SK-N-SH (cell line): ENCODE results near the gene MRM3. TPM values are rescaled to one million over a fixed set of nuclear protein-coding genes. Genes with fewer than 3 reads are reported as not detected.
A peak's percentile ranks its signal among the peaks of the same experiment; 100 is the strongest.

Experiments
- CTCF ChIA-PET: fragments of 300-600, 350-600 bp; formaldehyde crosslinking; extraction: SDS; loops from one replicate; lab custom pipeline; 2021; lab: Yijun Ruan, JAX
- POLR2A ChIA-PET: fragments of 350-600 bp; sonication (Branson Sonifier 250); formaldehyde crosslinking; extraction: SDS; loops from one replicate; lab custom pipeline; 2020; ENCODE audit warnings: antibody characterized with exemption, inconsistent platforms; lab: Yijun Ruan, JAX
- DNase-seq: peaks from one replicate; pipeline ENCODE4 v3.0.0; 2012
- H2AFZ ChIP-seq: fragments of 200-600 bp; sonication (generic); 2 replicates; pipeline ENCODE4 v1.8.1; 2016; ENCODE audit warnings: antibody characterized with exemption, mild to moderate bottlenecking, low read depth
- H3F3A ChIP-seq: fragments of 200-600 bp; sonication (generic); replicated peaks from 2 replicates; pipeline ENCODE3; 2016; ENCODE audit warnings: antibody characterized with exemption, mild to moderate bottlenecking; ENCODE audit not compliant: insufficient read depth
- H3K27ac ChIP-seq, 2 experiments: fragments of 200-500 bp in 1 of 2; fragments of 200-600 bp in 1 of 2; sonication (Bioruptor generic) in 1 of 2; sonication (generic), shearing (Covaris generic) in 1 of 2; 2 replicates each; pipeline versions ENCODE4 v1.5.1 to v1.6.1; 2014 to 2016; ENCODE audit warnings: low read depth in 2 of 2, inconsistent platforms in 1 of 2, low read length in 1 of 2, mild to moderate bottlenecking in 1 of 2, mixed read lengths in 1 of 2
- H3K27me3 ChIP-seq: fragments of 200-600 bp; sonication (generic), shearing (Covaris generic); 2 replicates; pipeline ENCODE4 v1.6.1; 2016; ENCODE audit warnings: mixed run types; ENCODE audit not compliant: insufficient read depth
- H3K36me3 ChIP-seq, 2 experiments: fragments of 200-500 bp in 1 of 2; fragments of 200-600 bp in 1 of 2; sonication (Bioruptor generic) in 1 of 2; sonication (generic) in 1 of 2; replicated peaks in 1 of 2; 2 replicates each; pipeline versions ENCODE3 to v1.5.1; 2014 to 2016; ENCODE audit warnings: low read length in 1 of 2, mild to moderate bottlenecking in 1 of 2; ENCODE audit not compliant: insufficient read depth in 2 of 2, control insufficient read depth in 1 of 2
- H3K4me1 ChIP-seq, 2 experiments: fragments of 200-500 bp in 1 of 2; fragments of 200-600 bp in 1 of 2; sonication (Bioruptor generic) in 1 of 2; sonication (generic), shearing (Covaris generic) in 1 of 2; 2 replicates each; pipeline versions ENCODE4 v1.5.1 to v1.6.1; 2014 to 2016; ENCODE audit warnings: low read depth in 1 of 2, low read length in 1 of 2, mixed run types in 1 of 2; ENCODE audit not compliant: insufficient read depth in 2 of 2, control insufficient read depth in 1 of 2
- H3K4me2 ChIP-seq: fragments of 200-600 bp; sonication (generic), shearing (Covaris generic); 2 replicates; pipeline ENCODE4 v1.6.1; 2017; ENCODE audit warnings: mixed run types
- H3K4me3 ChIP-seq, 2 experiments: fragments of 200-500 bp in 1 of 2; fragments of 200-600 bp in 1 of 2; sonication (Bioruptor generic) in 1 of 2; sonication (generic), shearing (Covaris generic) in 1 of 2; 2 replicates each; pipeline versions ENCODE4 v1.5.1 to v1.8.1; 2014 to 2016; ENCODE audit warnings: low read depth in 2 of 2, inconsistent platforms in 1 of 2, low read length in 1 of 2, mild to moderate bottlenecking in 1 of 2, mixed read lengths in 1 of 2, moderate library complexity in 1 of 2
- H3K79me2 ChIP-seq: fragments of 200-600 bp; sonication (generic); 2 replicates; pipeline ENCODE4 v1.8.1; 2017; ENCODE audit warnings: mild to moderate bottlenecking; ENCODE audit not compliant: insufficient read depth
- H3K9ac ChIP-seq: fragments of 200-600 bp; sonication (generic); 2 replicates; pipeline ENCODE4 v1.6.1; 2017; ENCODE audit warnings: mixed run types
- H3K9me2 ChIP-seq: fragments of 200-600 bp; sonication (generic); 2 replicates; pipeline ENCODE4 v1.6.1; 2017; ENCODE audit warnings: mixed run types
- H3K9me3 ChIP-seq: fragments of 200-600 bp; sonication (generic); 2 replicates; pipeline ENCODE4 v1.6.1; 2017; ENCODE audit warnings: mixed run types, mild to moderate bottlenecking, moderate library complexity
- H4K20me1 ChIP-seq: fragments of 200-600 bp; sonication (generic); 2 replicates; pipeline ENCODE4 v1.6.1; 2017; ENCODE audit warnings: mild to moderate bottlenecking, mixed run types; ENCODE audit not compliant: insufficient read depth
- CHD2 ChIP-seq: fragments of 150-350 bp; IDR thresholded peaks from 2 replicates; pipeline ENCODE4 v1.6.1; 2018; ENCODE audit warnings: low read length; ENCODE audit not compliant: partially characterized antibody
- EP300 ChIP-seq, 2 experiments: IDR thresholded peaks; 2 replicates each; pipeline versions ENCODE4 v1.4.0 to v1.6.1; 2012; ENCODE audit warnings: borderline replicate concordance in 1 of 2, low read depth in 1 of 2, low read length in 1 of 2
- FOSL2 ChIP-seq: IDR thresholded peaks from 2 replicates; pipeline ENCODE4 v1.4.0; 2012; ENCODE audit warnings: low read depth, mild to moderate bottlenecking, moderate library complexity, borderline replicate concordance
- FOXJ3 ChIP-seq: sonication (generic); formaldehyde crosslinking; IDR thresholded peaks from 2 replicates; pipeline ENCODE4 v1.5.1; 2020; ENCODE audit warnings: mild to moderate bottlenecking, missing genetic modification reagents
- GABPA ChIP-seq: IDR thresholded peaks from 2 replicates; pipeline ENCODE4 v1.4.0; 2012; ENCODE audit warnings: low read depth, mild to moderate bottlenecking
- GATA2 ChIP-seq: sonication (generic); formaldehyde crosslinking; IDR thresholded peaks from 2 replicates; pipeline ENCODE4 v1.5.0; 2020; ENCODE audit warnings: mild to moderate bottlenecking, missing genetic modification reagents
- IRF3 ChIP-seq: fragments of 150-350 bp; IDR thresholded peaks from 2 replicates; pipeline ENCODE4 v1.6.1; 2016; ENCODE audit warnings: mild to moderate bottlenecking, low read depth, low read length
- MEF2A ChIP-seq: IDR thresholded peaks from 2 replicates; pipeline ENCODE4 v1.4.0; 2012; ENCODE audit warnings: low read depth, borderline replicate concordance
- MXI1 ChIP-seq: IDR thresholded peaks from 2 replicates; pipeline ENCODE4 v1.6.1; 2012; ENCODE audit warnings: mild to moderate bottlenecking, low read depth, low read length, improper control_type of control experiment
- NFIC ChIP-seq: IDR thresholded peaks from 2 replicates; pipeline ENCODE4 v1.4.0; 2012; ENCODE audit warnings: borderline replicate concordance
- NRF1 ChIP-seq: IDR thresholded peaks from 2 replicates; pipeline ENCODE4 v1.6.1; 2012; ENCODE audit warnings: low read depth, mild to moderate bottlenecking, low read length
- PBX3 ChIP-seq: IDR thresholded peaks from 2 replicates; pipeline ENCODE4; 2012
- POLR2AphosphoS5 ChIP-seq: IDR thresholded peaks from 2 replicates; pipeline ENCODE4 v1.6.1; 2012; ENCODE audit warnings: low read depth, low read length
- RCOR1 ChIP-seq: fragments of 150-350 bp; IDR thresholded peaks from 2 replicates; pipeline ENCODE4 v1.6.1; 2017; ENCODE audit warnings: antibody characterized with exemption, low read length
- RXRA ChIP-seq: IDR thresholded peaks from 2 replicates; pipeline ENCODE4 v1.4.0; 2012; ENCODE audit warnings: low read depth, mild to moderate bottlenecking, borderline replicate concordance
- SIN3A ChIP-seq: IDR thresholded peaks from 2 replicates; pipeline ENCODE4 v1.6.1; 2012; ENCODE audit warnings: low read depth, mild to moderate bottlenecking, low read length, moderate library complexity, borderline replicate concordance
- SMC3 ChIP-seq: IDR thresholded peaks from 2 replicates; pipeline ENCODE4 v1.6.1; 2012; ENCODE audit warnings: low read depth, low read length, improper control_type of control experiment
- USF1 ChIP-seq: IDR thresholded peaks from 2 replicates; pipeline ENCODE4 v1.4.0; 2012; ENCODE audit warnings: low read depth, borderline replicate concordance
- YY1 ChIP-seq: IDR thresholded peaks from 2 replicates; pipeline ENCODE4 v1.4.0; 2012; ENCODE audit warnings: low read depth, mild to moderate bottlenecking
- ZBTB33 ChIP-seq: IDR thresholded peaks from 2 replicates; pipeline ENCODE4 v1.4.0; 2012; ENCODE audit warnings: low read depth, borderline replicate concordance
- WGBS: methylation state at CpG from one replicate; pipeline ENCODE4 v1.1.6; 2017; ENCODE audit warnings: low lambda C conversion rate; 5-methylcytosine and 5-hydroxymethylcytosine counted together
- polyA plus RNA-seq, 3 experiments: library from polyadenylated mRNA; depleted of rRNA; stranded (reverse); fragments of >200 nt; gene quantifications; 2 replicates each; pipeline ENCODE4 v1.2.3, GENCODE V29; 2012

Gene MRM3
- polyA plus RNA-seq, 1 of the 3 experiments (the other 2 are of a cell fraction): 16.4 TPM

GRCh38 chr17:752620-753219 is 29.4 kb upstream of the MRM3 start:
- peak overlapping the region; percentile 95 for H3K4me2 ChIP-seq
- CTCF ChIA-PET: interaction anchor here (0.7 to 2.5 kb wide), 14 partner anchors 9 to 341 kb away, joined by 3 to 13 read pairs (median 4); partner anchors contain the start of genes GLOD4, MRM3, TIMM22 and VPS53
- no peaks in the 10 kb centered on the region for H3K9me2 ChIP-seq
- no peaks in the 10 kb centered on the region for H3K9me3 ChIP-seq
- 85% methylated on average over 31 of the region's 43 CpGs for WGBS
- H2AFZ ChIP-seq: peak overlapping the region; percentile 95; the same call in 1 of the 2 replicates
- H3K36me3 ChIP-seq: peaks cover 12% of the 10 kb centered on the region in 2 experiments
- H4K20me1 ChIP-seq: no peaks in the 10 kb centered on the region
- POLR2A ChIA-PET: interaction anchor here (0.6 to 0.8 kb wide), 2 partner anchors 29 kb away, joined by 3 to 4 read pairs; partner anchors contain the start of genes GLOD4 and MRM3
- H3K4me3 ChIP-seq: peak overlapping the region; percentile 77 to 84
- peak; percentile 68 for DNase-seq
- no peak for TF ChIP-seq CHD2
- no peak for TF ChIP-seq RCOR1
- TF ChIP-seq RXRA: no peak
- no peak for TF ChIP-seq NFIC
- TF ChIP-seq POLR2AphosphoS5: no peak
- TF ChIP-seq IRF3: no peak
- no peak for TF ChIP-seq NRF1
- peaks cover 25% of the 10 kb centered on the region for H3F3A ChIP-seq
- H3K9ac ChIP-seq: peak overlapping the region; percentile 87
- peaks cover 31% of the 10 kb centered on the region for H3K79me2 ChIP-seq
- peaks cover 5 to 18% of the 10 kb centered on the region in 2 experiments; a peak in 2 of 4 replicates for H3K4me1 ChIP-seq
- H3K27me3 ChIP-seq: no peaks in the 10 kb centered on the region
- peak overlapping the region in 1 of 2 experiments; percentile 60; a peak in 1 of 4 replicates for H3K27ac ChIP-seq

- CTCF ChIA-PET: interaction anchor here (1.0 to 2.5 kb wide), 9 partner anchors 8 to 341 kb away, joined by 3 to 13 read pairs (median 4); partner anchors contain the start of genes GLOD4 and MRM3
- 96% methylated on average over 13 of the region's 13 CpGs for WGBS
- peaks cover 5 to 18% of the 10 kb centered on the region in 2 experiments; a peak in 2 of 4 replicates for H3K4me1 ChIP-seq
- no peak for TF ChIP-seq RXRA
- TF ChIP-seq YY1: no peak
- TF ChIP-seq USF1: no peak
- TF ChIP-seq SMC3: no peak
- no peak for TF ChIP-seq ZBTB33
- no peak for TF ChIP-seq CHD2
- TF ChIP-seq GABPA: no peak
- TF ChIP-seq EP300 (IDR thresholded peaks at IDR 0.05; ENCODE audit: borderline replicate concordance in 1 of 2, low read depth in 1 of 2, low read length in 1 of 2): no peak
- TF ChIP-seq FOXJ3 (CRISPR knock-in tag): no peak
- no peak for TF ChIP-seq GATA2 (CRISPR knock-in tag)
- TF ChIP-seq SIN3A: no peak
- no peak for TF ChIP-seq PBX3
- no peak for TF ChIP-seq MXI1
- TF ChIP-seq RCOR1: no peak
- TF ChIP-seq MEF2A: no peak
- no peak for TF ChIP-seq FOSL2
Measured at GRCh38 chr17:753418-753817, 28.7 kb upstream of the MRM3 start.

More at GRCh38 chr17:753418-753817, 28.7 kb upstream of the MRM3 start:
- Histone ChIP-seq H3K79me2 (peaks cover 24% of the 10 kb centered on the region), H3K9me3 (no peaks in the 10 kb centered on the region), H4K20me1 (no peaks in the 10 kb centered on the region), H3K4me2 (no peak overlapping the region), H2AFZ (no peak overlapping the region), H3K27ac (no peak overlapping the region), H3K9ac (no peak overlapping the region), H3K36me3 (peaks cover 12 to 19% of the 10 kb centered on the region in 2 experiments), H3F3A (peaks cover 25% of the 10 kb centered on the region), H3K9me2 (no peaks in the 10 kb centered on the region), H3K4me3 (no peak overlapping the region), H3K27me3 (no peaks in the 10 kb centered on the region)
- POLR2A ChIA-PET: interaction anchor here (0.6 kb wide), 1 partner anchor 28 kb away, joined by 3 read pairs; the partner anchor contains the start of genes GLOD4 and MRM3
- no peak for DNase-seq
